ENCODE measurements around the gene GABARAP.

- TF ChIP-seq CTCF (IDR thresholded peaks at IDR 0.05; ENCODE audit: insufficient read depth, low read length, poor library complexity, severe bottlenecking) (no peak), EZH2phosphoT487 (conservative IDR thresholded peaks at IDR 0.05; ENCODE audit: low read length) (no peak; the same call in 1 of the 2 replicates)
These were observed 38.3 kb upstream of the GABARAP start for GRCh38 chr17:7280519-7281073.
